Peyer's patch (tissue), 4 donors: ENCODE results near the gene CLMN. TPM values are rescaled to one million over a fixed set of nuclear protein-coding genes. Genes with fewer than 3 reads are reported as not detected.
A peak's percentile ranks its signal among the peaks of the same experiment; 100 is the strongest.

ENCODE experiments used
- DNase-seq, 3 donors: peaks; one replicate each; pipeline ENCODE4 v3.0.0-alpha.2; 2017 to 2019
- H3K27ac ChIP-seq, 4 donors: fragments of 200-600 bp; sonication (generic); one replicate each; pipeline ENCODE4 v1.5.1; 2016 to 2019
- H3K27me3 ChIP-seq, 2 donors: fragments of 200-600 bp; sonication (generic); one replicate each; pipeline ENCODE4 v1.5.1; 2019
- H3K36me3 ChIP-seq, 3 donors: fragments of 200-600 bp; sonication (generic); one replicate each; pipeline ENCODE4 v1.5.1; 2016 to 2019
- H3K4me1 ChIP-seq, 4 donors: fragments of 200-600 bp; sonication (generic); one replicate each; pipeline ENCODE4 v1.5.1; 2016 to 2019
- H3K4me3 ChIP-seq, 4 donors: fragments of 200-600 bp; sonication (generic); 1 replicate in 3 of 4; 2 replicates in 1 of 4; pipeline ENCODE4 v1.5.1; 2016 to 2019; ENCODE audit warnings: mild to moderate bottlenecking in 1 of 4
- H3K9me3 ChIP-seq, 4 donors: fragments of 200-600 bp; sonication (generic); one replicate each; pipeline ENCODE4 v1.5.1; 2016 to 2019; ENCODE audit warnings: mild to moderate bottlenecking in 1 of 4
- CTCF ChIP-seq, 6 experiments: fragments of 450-650 bp in 4 of 6; fragments of 200-600 bp in 2 of 6; sonication (generic) in 1 of 6; IDR thresholded peaks; one replicate each; pipeline ENCODE4 v1.5.1; 2017 to 2019; ENCODE audit warnings: antibody characterized with exemption in 6 of 6, mild to moderate bottlenecking in 3 of 6, moderate library complexity in 1 of 6
- POLR2A ChIP-seq, 2 donors: fragments of 450-650 bp; IDR thresholded peaks; one replicate each; pipeline ENCODE4 v1.5.1; 2017; ENCODE audit warnings: antibody characterized with exemption in 2 of 2, mild to moderate bottlenecking in 2 of 2, moderate library complexity in 2 of 2
- total RNA-seq, 4 donors: library from RNA; depleted of rRNA; stranded (reverse); fragments of >200 nt; gene quantifications; one replicate each; pipeline ENCODE4 v1.1.0, GENCODE V29; 2016

CLMN gene
- total RNA-seq, 4 donors from 2014 or later = 18.7 to 38.8 (median 36.4) TPM

DNA sequence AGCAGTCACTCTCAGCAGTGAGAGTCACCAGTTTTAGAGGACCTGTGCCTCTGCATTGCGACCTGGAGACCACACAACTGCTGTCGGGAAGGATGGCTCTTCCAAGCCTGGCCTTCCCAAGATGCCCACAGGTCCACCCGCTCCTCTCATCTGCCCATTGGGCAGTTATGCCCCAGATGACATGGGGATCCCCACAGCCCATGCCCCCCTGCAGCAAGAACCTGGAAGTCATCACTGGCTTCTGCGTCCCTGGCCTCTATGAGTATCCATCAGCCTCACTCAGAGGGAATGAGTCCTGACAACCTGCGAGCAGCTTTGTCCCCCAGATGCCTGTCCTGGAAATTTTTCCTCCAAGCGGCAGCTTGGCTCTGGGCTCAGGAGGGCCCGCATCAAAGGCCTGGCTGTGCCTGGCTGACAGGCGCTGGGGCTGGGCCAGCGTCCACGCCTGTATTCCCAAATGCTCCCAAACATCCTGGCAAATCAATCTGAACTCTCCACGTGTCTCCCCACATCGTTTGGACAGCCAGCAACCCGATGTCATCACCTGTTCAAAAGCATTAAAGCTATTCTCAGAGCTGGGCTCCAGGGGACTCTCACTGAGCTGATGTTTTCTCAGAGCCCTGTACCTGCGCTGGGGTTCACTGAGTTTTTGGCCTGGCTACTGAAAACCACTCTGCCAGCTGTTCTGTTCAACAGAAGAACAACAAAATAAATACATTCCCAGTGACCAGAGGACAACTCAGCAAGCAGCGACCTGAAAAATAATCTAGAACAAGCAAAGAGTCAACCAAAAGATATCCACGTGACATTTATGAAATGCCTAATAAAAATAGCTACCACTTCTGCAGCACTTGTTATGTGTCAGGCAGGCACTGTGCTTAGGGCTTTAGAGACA lies 57.8 kb downstream of the CLMN start:
- peaks cover 3 to 23% (median 6%) of the 10 kb centered on the region in 4 donors for H3K4me1 ChIP-seq
- TF ChIP-seq CTCF (IDR thresholded peaks at IDR 0.05) = no peak
- TF ChIP-seq POLR2A (IDR thresholded peaks at IDR 0.05) = no peak

GRCh38 chr14:95260537-95261361 lies 59.0 kb downstream of the CLMN start:
- Histone ChIP-seq H3K4me3 (no peak overlapping the region), H3K27me3 (no peaks in the 10 kb centered on the region), H3K27ac (no peak overlapping the region), H3K9me3 (no peaks in the 10 kb centered on the region), H3K4me1 (peaks cover 5 to 24% (median 8%) of the 10 kb centered on the region in 4 donors), H3K36me3 (no peaks in the 10 kb centered on the region)
- DNase-seq = no peak
- TF ChIP-seq CTCF (IDR thresholded peaks at IDR 0.05) (no peak), POLR2A (IDR thresholded peaks at IDR 0.05) (no peak)

More for the DNA sequence above, 57.8 kb downstream of the CLMN start:
- H3K27me3 ChIP-seq = no peaks in the 10 kb centered on the region
- H3K9me3 ChIP-seq = no peaks in the 10 kb centered on the region
- DNase-seq = no peak
- H3K4me3 ChIP-seq = no peak overlapping the region
- H3K27ac ChIP-seq = no peak overlapping the region
- H3K36me3 ChIP-seq = no peaks in the 10 kb centered on the region

DNA sequence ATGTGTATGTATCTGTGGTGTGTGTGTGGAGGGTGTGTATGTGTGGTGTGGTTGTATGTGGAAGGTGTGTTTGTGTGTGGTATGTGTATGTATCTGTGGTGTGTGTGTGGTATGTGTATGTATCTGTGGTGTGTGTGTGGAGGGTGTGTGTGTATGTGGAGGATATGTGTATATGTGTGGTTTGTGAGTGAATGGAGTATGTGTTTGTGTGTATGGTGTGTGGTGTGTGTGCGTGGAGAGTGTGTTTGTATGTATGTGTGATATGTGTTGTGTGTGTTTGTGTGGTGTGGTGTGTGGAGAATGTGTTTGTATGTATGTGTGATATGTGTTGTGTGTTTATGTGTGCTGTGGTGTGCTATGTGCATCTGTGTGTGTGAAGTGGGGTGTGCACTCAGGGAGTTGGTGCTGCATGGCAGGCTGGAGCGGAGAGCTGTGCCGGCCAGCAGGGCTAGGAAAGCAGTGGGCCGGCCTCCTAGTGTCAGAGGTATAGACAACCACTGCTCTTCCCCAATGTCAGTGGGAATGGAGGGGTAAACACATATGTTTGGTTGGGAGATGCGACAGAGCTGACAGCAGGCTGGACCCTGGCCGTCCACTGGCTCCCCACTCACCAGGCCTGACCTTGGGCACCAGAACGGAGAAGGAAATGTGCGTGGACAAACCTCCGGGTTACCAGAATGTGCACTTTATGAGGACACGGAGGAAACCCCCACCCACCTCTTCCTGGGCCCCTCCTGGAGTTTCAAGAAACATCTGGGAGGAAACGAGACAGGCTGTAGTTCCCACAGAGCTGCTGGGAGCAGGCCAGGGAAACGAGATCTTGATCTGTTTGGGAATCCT lies 60.7 kb downstream of the CLMN start:
- Histone ChIP-seq H3K27me3 (no peaks in the 10 kb centered on the region), H3K36me3 (no peaks in the 10 kb centered on the region), H3K4me3 (no peak overlapping the region), H3K4me1 (peaks cover 4 to 19% (median 6%) of the 10 kb centered on the region in 4 donors), H3K9me3 (no peaks in the 10 kb centered on the region), H3K27ac (peak overlapping the region in 1 of 4 donors; percentile 4)
- TF ChIP-seq CTCF (IDR thresholded peaks at IDR 0.05) (no peak), POLR2A (IDR thresholded peaks at IDR 0.05) (no peak)
- DNase-seq = no peak

- no peak for DNase-seq
- H3K9me3 ChIP-seq = no peaks in the 10 kb centered on the region
- no peak overlapping the region for H3K27ac ChIP-seq
- H3K4me1 ChIP-seq = peaks cover 4 to 19% (median 6%) of the 10 kb centered on the region in 4 donors
- no peaks in the 10 kb centered on the region for H3K36me3 ChIP-seq
- H3K4me3 ChIP-seq = no peak overlapping the region
- TF ChIP-seq POLR2A (IDR thresholded peaks at IDR 0.05) = no peak
- TF ChIP-seq CTCF (IDR thresholded peaks at IDR 0.05) = no peak
- H3K27me3 ChIP-seq = no peaks in the 10 kb centered on the region
Measured at GRCh38 chr14:95258156-95258555, 61.6 kb downstream of the CLMN start.

- H3K4me1 ChIP-seq = peaks cover 4 to 19% (median 6%) of the 10 kb centered on the region in 4 donors
- H3K27me3 ChIP-seq = no peaks in the 10 kb centered on the region
- H3K4me3 ChIP-seq = no peak overlapping the region
- DNase-seq = no peak
- no peak for TF ChIP-seq CTCF (IDR thresholded peaks at IDR 0.05)
- TF ChIP-seq POLR2A (IDR thresholded peaks at IDR 0.05) = no peak
- H3K9me3 ChIP-seq = no peaks in the 10 kb centered on the region
- H3K36me3 ChIP-seq = no peaks in the 10 kb centered on the region
- no peak overlapping the region for H3K27ac ChIP-seq
Measured at GRCh38 chr14:95257521-95257920, 62.2 kb downstream of the CLMN start.
